ENCODE data around the gene HIP1.

DNA sequence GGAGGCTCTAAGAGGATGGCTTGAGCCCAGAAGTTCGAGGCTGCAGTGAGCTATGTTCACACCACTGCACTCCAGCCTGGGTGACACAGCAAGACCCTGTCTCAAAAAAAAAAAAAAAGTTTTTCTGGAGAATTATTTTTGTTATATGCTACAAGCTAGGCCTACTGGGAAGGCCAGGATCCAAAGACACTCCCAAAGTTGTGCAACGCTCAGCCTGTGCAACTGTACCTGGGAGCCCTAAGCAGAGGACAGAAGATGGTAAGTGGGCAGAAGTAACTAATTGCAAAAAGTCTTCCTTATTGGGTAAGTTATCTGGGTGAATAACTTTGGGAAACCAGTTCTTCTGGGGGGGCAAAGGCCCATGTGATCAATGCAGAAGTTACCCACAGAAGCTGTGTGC, 17.3 kb downstream of the HIP1 start:
- TF ChIP-seq, protein P1, sequence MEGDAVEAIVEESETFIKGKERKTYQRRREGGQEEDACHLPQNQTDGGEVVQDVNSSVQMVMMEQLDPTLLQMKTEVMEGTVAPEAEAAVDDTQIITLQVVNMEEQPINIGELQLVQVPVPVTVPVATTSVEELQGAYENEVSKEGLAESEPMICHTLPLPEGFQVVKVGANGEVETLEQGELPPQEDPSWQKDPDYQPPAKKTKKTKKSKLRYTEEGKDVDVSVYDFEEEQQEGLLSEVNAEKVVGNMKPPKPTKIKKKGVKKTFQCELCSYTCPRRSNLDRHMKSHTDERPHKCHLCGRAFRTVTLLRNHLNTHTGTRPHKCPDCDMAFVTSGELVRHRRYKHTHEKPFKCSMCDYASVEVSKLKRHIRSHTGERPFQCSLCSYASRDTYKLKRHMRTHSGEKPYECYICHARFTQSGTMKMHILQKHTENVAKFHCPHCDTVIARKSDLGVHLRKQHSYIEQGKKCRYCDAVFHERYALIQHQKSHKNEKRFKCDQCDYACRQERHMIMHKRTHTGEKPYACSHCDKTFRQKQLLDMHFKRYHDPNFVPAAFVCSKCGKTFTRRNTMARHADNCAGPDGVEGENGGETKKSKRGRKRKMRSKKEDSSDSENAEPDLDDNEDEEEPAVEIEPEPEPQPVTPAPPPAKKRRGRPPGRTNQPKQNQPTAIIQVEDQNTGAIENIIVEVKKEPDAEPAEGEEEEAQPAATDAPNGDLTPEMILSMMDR (conservative IDR thresholded peaks at IDR 0.05; ENCODE audit: low read depth, low read length): no peak
- no peak for TF ChIP-seq POLR2A (IDR thresholded peaks at IDR 0.05; ENCODE audit: low read depth, low read length)
- TF ChIP-seq RCOR1 (IDR thresholded peaks at IDR 0.05; ENCODE audit: insufficient replicate concordance, low read length): no peak
- TF ChIP-seq BHLHE40 (IDR thresholded peaks at IDR 0.05; ENCODE audit: low read depth, low read length): no peak
- no peak for TF ChIP-seq RAD21 (IDR thresholded peaks at IDR 0.05; ENCODE audit: low read length)
- no peak for TF ChIP-seq RFX5 (IDR thresholded peaks at IDR 0.05; ENCODE audit: low read depth, low read length)
- no peak for TF ChIP-seq MXI1 (IDR thresholded peaks at IDR 0.05; ENCODE audit: borderline replicate concordance, low read depth, low read length)
- TF ChIP-seq, protein P2, sequence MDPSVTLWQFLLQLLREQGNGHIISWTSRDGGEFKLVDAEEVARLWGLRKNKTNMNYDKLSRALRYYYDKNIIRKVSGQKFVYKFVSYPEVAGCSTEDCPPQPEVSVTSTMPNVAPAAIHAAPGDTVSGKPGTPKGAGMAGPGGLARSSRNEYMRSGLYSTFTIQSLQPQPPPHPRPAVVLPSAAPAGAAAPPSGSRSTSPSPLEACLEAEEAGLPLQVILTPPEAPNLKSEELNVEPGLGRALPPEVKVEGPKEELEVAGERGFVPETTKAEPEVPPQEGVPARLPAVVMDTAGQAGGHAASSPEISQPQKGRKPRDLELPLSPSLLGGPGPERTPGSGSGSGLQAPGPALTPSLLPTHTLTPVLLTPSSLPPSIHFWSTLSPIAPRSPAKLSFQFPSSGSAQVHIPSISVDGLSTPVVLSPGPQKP (IDR thresholded peaks at IDR 0.05; ENCODE audit: borderline replicate concordance, low read depth, low read length): no peak
- TF ChIP-seq MAFK (IDR thresholded peaks at IDR 0.05; ENCODE audit: low read depth, low read length): no peak
- TF ChIP-seq, protein P3, sequence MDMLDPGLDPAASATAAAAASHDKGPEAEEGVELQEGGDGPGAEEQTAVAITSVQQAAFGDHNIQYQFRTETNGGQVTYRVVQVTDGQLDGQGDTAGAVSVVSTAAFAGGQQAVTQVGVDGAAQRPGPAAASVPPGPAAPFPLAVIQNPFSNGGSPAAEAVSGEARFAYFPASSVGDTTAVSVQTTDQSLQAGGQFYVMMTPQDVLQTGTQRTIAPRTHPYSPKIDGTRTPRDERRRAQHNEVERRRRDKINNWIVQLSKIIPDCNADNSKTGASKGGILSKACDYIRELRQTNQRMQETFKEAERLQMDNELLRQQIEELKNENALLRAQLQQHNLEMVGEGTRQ (IDR thresholded peaks at IDR 0.05; ENCODE audit: low read depth, low read length): no peak
- TF ChIP-seq MAZ (IDR thresholded peaks at IDR 0.05; ENCODE audit: borderline replicate concordance, low read depth, low read length): no peak
- no peak for TF ChIP-seq SMC3 (IDR thresholded peaks at IDR 0.05; ENCODE audit: low read depth, low read length)
